GM04503 (cell line): ENCODE measurements around the gene NKAP.
A peak's percentile ranks its signal among the peaks of the same experiment; 100 is the strongest.
"Not testable (repeated sequence)": the region's sequence is repeated elsewhere in the genome, so short reads cannot be mapped to it uniquely, and the experiment has no call there.

Experiments
- DNase-seq: peaks from one replicate; pipeline ENCODE4 v3.0.0-alpha.2; 2012; ENCODE audit warnings: low read depth

The NKAP gene

DNA sequence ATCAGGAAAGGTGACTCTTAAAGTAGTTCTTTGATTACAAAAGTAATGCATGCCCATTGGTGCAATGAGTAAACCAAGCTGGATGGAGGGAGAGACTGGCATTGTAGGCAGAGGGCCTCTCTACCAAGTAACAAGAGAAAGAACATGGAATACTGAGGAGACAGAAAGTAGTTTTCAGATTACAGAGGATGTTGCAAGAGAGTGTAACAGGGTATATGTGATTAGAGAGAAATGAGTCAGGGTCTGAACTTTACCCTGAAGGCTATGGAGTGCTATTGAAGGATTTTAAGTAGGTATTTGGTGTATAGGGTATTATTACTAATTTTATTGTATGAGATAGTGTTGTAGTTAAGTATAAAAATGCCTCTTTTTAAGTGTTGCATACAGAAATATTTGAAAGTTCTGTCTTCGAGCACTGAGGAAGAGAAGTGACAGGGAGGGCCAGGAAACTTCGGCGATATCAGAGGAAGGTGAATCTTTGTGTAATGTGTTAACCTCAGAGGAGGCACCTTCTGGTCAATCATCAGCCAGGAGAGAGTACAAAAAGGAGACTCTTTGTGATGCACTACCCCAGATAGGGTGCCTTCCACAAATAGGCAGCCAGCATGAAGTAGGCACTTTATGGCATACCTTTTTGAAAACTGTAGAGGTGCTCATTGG lies 8.2 kb downstream of the NKAP start:
- no peak for DNase-seq

DNA sequence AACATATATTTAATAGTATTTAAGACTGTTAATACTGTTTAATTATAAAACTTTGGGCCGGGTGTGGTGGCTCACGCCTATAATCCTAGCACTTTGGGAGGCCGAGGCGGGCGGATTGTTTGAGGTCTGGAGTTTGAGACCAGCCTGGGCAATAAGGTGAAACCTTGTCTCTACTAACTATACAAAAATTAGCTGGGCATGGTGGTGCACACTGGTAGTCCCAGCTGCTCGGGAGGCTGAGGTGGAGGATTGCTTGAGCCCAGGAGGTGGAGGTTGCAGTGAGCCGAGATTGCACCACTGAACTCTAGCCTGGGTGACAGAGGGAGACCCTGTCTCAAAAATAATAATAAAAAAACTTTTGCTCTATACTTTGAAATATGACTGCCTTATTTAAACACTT lies 21.2 kb downstream of the NKAP start:
- not testable (repeated sequence) for DNase-seq

DNA sequence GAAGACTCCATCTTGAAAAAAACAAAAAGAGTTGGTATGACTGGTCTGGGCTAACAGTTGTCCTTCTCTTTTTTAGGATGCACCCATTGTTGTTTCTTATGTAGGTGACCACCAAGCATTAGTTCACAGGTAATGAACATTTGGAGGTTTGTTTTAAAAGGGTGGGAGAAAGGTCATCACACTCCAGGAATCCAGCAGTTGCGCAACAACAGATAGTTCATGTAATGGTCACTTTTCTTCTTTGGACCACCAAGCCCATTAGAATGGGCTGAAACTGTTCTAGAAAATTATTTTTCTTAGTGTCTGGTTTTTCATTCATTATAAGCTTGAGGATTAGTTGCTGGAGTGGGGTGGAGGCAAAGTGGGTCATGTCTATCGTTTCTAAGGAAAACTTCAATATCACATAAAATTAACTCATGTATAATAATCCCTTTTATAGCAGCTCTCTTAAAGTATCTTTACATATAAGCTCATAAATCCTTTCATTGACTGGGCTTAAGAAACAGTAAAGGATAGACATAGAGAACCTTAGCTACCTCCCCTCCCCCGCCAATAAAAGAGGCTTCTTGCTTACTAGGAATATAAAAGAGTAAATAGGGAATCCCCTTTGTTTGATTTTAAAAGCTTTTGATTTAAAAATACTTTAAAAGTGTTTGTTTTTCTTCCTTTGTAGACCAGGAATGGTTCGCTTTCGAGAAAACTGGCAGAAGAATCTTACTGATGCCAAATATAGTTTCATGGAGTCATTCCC lies 23.5 kb downstream of the NKAP start:
- no peak for DNase-seq

DNA sequence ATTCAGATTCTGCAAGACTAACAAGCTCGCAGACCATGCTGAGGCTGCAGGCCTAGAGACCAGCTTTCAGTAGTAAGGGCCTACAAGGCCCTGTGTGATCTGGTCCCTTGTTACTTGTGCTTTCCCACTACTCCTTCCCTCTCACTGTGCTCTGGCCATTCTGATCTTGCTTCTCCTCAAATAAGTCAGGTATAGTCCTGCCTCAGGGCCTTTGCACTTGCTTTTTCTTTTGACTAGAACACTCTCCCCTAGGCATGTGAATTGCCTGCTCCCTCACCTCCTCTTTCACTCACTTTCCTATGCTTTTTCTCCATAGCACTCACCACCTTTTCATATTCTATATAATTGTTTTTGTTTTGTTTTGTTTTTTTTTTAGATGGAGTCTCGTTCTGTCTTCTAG lies 25.7 kb downstream of the NKAP start:
- no peak for DNase-seq

DNA sequence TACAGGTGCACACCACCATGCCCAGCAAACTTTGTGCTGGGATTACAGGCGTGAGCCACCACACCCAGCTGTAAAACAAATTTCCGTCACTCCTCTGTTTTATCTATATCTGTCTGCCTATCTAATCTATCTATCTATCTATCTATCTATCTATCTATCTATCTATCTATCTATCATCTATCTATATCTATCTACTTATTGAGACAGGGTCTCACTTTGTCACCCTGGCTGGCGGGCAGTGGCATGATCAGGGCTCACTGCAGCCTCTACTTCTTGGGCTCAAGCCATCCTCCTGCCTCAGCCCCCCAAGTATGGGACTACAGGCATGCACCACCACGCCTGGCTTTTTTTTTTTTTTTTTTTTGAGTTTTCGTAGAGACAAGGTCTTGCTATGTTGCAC lies 27.2 kb downstream of the NKAP start:
- DNase-seq, result no peak

DNA sequence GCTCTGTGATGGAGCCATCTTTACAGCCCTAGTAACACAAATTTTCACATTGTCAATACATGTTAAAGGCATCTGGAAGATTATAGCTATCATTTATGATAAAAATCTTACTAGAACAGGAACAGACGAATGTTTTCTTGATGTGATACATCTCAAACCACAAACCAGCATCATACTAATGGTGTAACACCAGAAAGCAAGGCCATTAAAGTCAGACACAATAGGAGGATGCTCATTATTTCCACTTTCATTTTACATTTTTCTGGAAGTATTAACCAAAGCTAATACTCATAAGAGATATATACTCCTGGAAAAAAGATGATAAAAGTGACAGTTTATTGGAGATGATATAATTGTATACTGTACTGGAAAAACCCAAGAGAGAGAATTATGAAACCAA lies 42.6 kb downstream of the NKAP start:
- no peak for DNase-seq

DNA sequence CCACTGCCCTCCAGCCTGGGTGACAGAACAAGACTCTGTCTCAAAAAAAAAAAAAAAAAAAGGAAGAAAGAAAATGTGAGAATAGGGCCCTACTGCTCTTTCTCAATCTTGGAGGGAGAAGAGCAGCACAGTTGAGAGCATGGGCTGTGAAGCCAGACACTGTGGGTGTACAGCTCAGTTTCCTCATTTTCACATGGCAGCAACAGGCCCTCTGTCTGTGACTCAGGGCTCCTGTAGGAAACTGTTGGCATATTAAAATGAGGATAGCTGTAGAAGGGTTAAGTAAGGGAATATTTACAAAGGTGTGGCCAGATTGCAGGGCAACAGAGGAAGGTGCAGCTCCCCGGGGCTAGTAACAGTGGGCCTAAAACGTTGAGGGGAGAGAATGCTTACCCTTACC lies 44.4 kb downstream of the NKAP start:
- no peak for DNase-seq

DNA sequence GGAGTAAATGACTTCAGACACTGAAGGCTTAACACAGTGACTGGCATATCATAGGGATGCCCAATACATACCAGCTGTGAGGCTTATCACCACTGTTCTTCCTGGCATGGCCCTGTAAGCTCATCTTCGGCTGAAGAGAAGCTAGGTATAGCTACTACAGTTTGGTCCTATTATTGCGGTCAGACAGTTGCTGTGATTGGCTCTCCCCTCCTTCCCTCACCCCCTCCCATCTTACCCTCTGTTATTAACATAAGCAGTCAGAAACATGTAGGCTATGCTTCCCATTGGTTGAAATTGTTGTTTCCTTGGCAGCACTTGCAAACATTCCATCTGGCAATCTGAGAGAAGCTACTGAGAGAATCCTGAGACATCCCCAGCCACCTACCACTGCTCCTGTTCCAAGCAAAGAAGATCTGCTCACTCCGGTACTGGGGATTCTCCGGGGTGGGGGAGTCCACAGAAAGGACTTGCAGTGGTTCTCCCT lies 47.7 kb downstream of the NKAP start, which contains the start of gene AKAP14:
TSS of gene AKAP14 (plus strand) at position 51 of the 484 bp plus-strand sequence. CDS start 7,331 bp downstream, outside the sequence.
- DNase-seq, result no peak

DNA sequence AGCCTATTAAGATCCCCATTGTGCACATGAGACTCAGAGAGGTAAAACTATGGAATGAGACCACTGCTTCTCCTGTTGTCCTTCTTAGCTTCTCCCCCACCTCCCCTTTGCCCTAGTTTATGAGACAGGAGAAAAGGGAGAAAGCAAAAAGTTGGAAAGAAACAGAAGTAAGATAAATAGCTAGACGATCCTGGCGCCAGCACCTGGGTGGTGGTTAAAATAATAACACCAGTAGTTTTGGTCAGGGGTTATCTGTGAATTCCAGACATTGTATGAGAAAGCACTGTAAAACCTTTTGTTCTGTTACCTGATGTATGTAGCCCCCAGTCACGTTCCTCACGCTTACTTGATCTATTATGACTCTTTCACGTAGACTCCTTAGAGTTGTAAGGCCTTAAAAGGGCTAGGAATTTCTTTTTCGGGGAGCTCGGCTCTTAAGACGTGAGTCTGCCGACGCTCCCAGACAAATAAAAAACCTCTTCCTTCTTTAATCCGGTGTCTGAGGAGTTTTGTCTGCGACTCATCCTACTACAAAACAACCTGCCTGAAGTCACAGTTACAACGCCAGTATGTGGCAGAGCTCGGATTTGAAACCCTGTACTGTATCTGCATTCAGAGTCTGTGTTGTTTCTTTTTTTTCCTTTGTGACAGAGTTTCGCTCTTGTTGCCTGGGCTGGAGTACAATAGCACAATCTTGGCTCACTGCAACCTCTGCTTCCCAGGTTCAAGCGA lies 51.4 kb downstream of the NKAP start:
- DNase-seq, result not testable (repeated sequence)

DNA sequence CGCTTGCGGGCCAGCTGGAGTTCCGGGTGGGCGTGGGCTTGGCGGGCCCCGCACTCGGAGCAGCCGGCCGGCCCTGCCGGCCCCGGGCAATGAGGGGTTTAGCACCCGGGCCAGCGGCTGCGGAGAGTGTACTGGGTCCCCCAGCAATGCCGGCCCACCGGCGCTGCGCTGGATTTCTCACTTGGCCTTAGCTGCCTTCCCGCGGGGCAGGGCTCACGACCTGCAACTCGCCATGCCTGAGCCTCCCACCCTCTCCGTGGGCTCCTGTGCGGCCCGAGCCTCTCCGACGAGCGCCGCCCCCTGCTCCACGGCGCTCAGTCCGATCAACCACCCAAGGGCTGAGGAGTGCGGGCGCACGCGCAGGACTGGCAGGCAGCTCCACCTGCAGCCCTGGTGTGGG lies 52.9 kb downstream of the NKAP start:
- not testable (repeated sequence) for DNase-seq

DNA sequence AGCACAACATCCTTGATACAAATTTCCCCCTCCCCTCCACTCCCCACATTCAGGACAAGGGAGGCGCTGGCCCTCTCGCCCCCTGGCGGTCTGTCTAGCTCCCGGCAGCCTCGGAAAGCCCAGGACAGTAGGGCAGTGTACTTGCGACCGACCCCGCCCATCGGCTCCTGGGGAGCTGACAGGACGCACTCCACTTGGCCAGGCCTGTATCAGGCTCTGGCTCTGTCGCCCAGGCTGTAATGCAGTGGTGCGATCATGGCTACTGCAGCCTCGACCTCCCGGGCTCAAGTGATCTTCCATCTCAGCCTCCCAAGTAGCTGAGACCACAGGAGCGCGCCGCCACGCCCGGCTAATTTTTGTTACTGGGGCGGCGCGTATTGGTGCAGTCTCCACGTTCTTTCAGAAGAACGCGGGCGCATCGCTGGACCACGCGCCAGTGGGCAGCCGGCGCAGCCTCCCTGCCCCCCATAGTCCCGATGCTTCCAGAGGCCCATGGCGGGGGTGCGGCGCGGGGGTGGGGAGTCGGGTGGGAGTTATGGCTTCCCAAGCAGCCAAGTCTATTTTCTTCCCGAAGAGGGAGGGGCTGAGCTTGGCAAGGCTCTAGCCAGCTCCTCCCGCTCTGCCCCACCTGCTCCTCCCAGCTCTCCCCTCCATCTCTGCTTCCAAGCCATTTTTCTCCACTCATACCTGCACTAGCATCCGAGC lies 55.7 kb downstream of the NKAP start:
- DNase-seq, result no peak

DNA sequence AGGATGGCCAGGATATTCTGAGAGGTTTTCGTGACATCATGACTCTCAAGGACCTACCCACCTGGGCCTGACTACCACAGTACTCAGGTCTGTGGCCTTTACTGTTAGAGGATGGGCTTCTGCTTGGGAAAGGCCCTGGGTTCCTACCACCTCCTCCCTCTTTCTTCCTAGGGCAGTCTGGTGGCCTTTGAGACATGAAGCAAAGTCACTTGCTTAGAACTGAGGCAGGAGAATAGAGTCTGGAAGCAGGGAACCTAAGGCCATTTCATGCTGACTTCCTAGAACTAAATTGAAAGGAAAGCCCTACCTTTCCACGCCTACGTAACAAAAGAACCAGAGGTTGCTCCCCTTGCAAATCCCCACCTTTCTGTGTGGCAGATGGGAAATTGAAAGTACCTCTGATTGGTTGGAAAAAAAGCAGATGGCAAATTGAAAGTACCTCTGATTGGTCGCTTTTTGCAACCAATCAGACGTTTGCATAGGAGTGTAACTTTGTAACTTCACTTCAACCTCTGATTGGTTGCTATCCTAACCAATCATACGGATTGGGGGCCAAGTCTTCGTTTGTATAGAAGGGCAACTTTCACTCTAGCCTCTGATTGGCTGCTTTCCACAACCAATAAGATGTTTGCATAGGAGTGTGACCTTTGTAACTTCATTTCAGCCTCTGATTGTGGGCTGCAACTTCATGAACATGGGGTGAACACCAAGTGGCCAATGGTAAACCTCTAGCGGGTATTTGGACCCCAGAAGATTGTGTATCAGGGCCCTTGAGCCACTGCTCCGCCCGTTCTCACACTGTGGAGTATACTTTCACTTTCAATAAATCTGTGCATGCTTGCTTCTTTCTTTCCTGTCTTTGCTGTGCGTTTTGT lies 57.8 kb downstream of the NKAP start:
- no peak for DNase-seq

DNA sequence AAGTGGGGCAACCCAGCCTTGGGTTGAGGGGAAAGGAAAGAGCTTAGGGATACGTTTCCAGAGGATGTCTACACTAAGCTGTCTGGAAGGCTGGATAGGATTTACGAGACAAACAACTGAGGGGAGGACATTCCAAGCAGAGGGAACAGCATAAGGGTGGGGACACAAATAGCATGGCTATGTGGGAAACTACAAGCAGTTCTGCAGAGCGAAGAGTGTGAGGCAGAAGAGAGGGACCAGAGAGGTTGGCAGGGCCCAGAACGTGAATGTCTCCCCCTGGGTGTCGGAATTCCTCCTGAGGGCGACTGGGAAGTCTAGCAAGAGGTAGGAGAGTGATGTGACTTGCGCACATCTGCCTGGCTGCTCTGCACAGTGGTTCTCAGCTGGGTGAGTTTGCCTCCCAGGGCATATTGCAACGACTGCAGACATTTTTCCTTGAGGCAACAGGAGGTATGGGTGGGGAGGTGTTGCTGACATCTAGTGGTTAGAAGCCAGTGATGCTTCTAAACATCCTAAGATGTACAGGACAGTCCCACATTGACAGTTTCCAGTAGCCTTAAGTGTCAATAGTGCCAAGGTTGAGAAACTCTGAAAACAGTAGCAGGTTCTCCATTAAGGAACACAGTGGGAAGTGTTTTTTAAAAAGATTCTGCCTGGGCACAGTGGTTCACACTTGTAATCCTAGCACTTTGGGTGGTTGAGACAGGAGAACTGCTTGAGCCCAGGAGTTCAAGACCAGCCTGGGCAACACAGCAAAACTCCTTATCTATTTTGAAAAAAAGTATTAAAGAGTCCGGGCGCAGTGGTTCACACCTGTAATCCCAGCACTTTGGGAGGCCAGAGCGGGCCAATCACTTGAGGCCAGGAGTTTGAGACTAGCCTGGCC lies 62.8 kb downstream of the NKAP start:
- DNase-seq, result no peak

DNA sequence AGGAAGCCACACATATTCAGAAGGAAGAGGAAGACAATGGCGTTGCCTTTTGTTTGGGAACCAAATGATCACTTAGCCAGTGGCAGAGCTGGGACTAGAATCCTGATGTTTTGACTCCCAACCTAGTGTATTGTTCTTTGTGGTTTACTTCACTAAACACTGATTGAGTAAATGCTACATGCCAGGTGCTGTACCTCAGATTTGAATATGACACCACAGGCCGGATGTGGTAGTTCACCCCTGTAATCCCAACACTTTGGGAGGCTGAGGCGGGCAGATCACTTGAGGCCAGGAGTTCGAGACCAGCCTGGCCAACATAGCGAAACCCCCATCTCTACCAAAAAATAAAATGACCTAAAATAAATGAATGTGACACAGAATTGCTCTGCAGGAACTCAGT lies 63.5 kb downstream of the NKAP start:
- DNase-seq, result no peak

DNA sequence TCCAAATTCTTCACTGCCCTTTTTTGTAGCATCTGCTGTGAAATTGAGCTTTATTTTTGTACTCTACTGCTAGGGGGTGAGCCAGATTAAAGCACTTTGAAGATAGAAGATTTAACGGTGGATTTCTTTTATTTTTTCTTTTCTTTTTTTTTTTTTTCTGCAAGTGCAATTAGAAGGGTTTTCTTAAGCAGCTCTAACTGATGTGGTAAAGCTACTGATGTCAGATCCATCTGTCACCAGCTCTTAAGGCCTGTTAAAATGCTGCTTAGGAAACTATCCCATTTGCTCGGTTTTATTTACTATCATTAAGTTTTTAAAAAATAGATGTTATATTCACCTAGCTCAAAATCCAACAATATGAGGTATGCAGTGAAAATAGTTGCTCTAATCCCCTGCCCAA lies 64.8 kb downstream of the NKAP start:
- DNase-seq, result no peak

DNA sequence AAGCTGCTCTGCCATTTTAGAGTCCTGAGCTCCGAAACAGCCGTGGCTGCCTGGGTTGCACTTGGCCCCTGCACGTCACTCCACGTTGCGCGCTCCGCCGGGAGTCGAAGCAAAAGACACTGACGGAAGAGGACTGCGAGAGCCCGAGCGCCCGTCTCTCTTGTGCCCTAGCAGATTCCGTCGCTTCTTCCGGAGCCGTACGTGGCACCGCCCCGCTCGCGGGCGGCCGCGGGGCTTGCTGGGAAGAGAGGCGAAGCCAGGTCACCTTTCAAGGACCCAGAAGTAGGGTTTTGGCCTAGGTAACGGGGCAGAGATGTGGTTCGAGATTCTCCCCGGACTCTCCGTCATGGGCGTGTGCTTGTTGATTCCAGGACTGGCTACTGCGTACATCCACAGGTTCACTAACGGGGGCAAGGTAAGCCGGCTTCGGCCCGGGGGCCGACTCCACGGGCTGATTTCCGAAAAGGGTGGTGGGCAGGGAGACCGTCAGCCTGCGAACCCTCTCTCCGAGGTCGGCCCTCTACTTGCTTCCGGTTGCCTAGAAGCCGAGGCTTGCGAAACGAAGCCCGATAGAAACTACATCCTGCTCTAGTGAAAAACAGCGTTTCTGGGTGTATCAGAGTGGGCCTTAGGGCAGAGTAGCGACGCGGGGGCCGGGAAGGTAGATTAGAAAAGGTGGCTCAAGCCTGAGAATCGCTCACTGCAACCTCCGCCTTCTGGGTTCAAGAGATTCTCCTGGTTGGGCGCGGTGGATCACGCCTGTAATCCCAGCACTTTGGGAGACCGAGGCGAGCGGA lies 71.8 kb downstream of the NKAP start, which contains the start of the genes NDUFA1 and RNF113A:
TSS of gene NDUFA1 (plus strand) at position 234 of the 797 bp plus-strand sequence. CDS start at position 314, 80 bp downstream.
TSS of gene RNF113A (minus strand) at position 135 of the 797 bp plus-strand sequence. CDS start at position 15, 120 bp downstream.
- peak; percentile 44 for DNase-seq

DNA sequence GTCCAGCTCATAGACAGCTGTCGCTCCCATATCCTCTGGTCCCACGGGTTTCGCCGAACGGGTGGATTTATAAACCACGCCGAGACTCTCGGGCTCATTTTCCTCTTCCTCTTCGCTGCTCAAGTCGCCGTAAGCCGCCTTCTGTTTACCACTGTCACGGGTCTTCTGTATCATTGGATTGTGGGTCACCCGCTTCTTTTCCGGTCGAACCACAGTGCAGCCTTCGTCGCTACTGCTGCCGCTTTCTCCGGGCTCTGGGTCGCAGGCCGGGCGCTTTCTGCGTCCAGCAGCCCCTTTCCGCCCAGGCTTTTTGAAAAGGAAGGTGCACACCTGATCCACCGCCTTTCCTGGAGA lies 72.3 kb downstream of the NKAP start:
- no peak for DNase-seq
